Sigmoid colon (tissue), 7 donors: ENCODE data around the gene CTNNA2. TPM values are rescaled to one million over a fixed set of nuclear protein-coding genes. Genes with fewer than 3 reads are reported as not detected.

Experiments used
- DNase-seq: peaks from one replicate; pipeline ENCODE4 v3.0.0-alpha.2; 2019
- H3K27ac ChIP-seq, 4 donors: fragments of 200-600 bp; sonication (generic); one replicate each; pipeline ENCODE4 v1.5.1; 2016 to 2019; ENCODE audit warnings: mild to moderate bottlenecking in 1 of 4
- H3K27me3 ChIP-seq, 3 donors: fragments of 200-600 bp; sonication (generic); one replicate each; pipeline ENCODE4 v1.5.1; 2019; ENCODE audit warnings: mild to moderate bottlenecking in 1 of 3
- H3K36me3 ChIP-seq, 4 donors: fragments of 200-600 bp; sonication (generic); one replicate each; pipeline ENCODE4 v1.5.1; 2016 to 2019
- H3K4me1 ChIP-seq, 4 donors: fragments of 200-600 bp; sonication (generic); one replicate each; pipeline ENCODE4 v1.5.1; 2017 to 2019
- H3K4me3 ChIP-seq, 4 donors: fragments of 200-600 bp; sonication (generic); one replicate each; pipeline ENCODE4 v1.5.1; 2017 to 2019; ENCODE audit warnings: mild to moderate bottlenecking in 2 of 4, moderate library complexity in 1 of 4
- H3K9me3 ChIP-seq, 4 donors: fragments of 200-600 bp in 3 of 4; sonication (generic) in 3 of 4; one replicate each; pipeline versions ENCODE4 v1.5.1 to v1.6.1; 2013 to 2019
- EP300 ChIP-seq, 4 donors: sonication (generic); formaldehyde crosslinking; IDR thresholded peaks; one replicate each; pipeline ENCODE4 v1.6.1; 2017; ENCODE audit warnings: antibody characterized with exemption in 4 of 4
- POLR2A ChIP-seq, 2 donors: fragments of 450-650 bp; IDR thresholded peaks; one replicate each; pipeline ENCODE4 v1.6.1; 2016; ENCODE audit warnings: antibody characterized with exemption in 2 of 2, mild to moderate bottlenecking in 2 of 2, moderate library complexity in 2 of 2
- POLR2AphosphoS5 ChIP-seq, 4 donors: sonication (generic); formaldehyde crosslinking; IDR thresholded peaks; one replicate each; pipeline ENCODE4 v1.6.1; 2017; ENCODE audit warnings: antibody characterized with exemption in 4 of 4
- WGBS, 2 donors: extraction: QIAGEN DNeasy Blood & Tissue Kit; methylation state at CpG; one replicate each; pipeline ENCODE4 v1.1.7; 2013; 5-methylcytosine and 5-hydroxymethylcytosine counted together
- intact Hi-C: fragments of 100-400 bp; cut with DNase I; formaldehyde crosslinking; loops from one replicate; pipeline ENCODE4 v1.15.1; 2023
- polyA plus RNA-seq, 3 donors: library from polyadenylated mRNA; stranded (reverse); fragments of 200-250 nt; gene quantifications; one replicate each; pipeline ENCODE4 v1.2.3, GENCODE V29; 2013
- total RNA-seq, 4 donors: library from RNA; depleted of rRNA; stranded (reverse); fragments of >200 nt; gene quantifications; one replicate each; pipeline ENCODE4 v1.1.0, GENCODE V29; 2016
- TF ChIP-seq, protein P1 (sequence below), 4 experiments: fragments of 450-650 bp in 3 of 4; fragments of 200-600 bp in 1 of 4; IDR thresholded peaks; one replicate each; pipeline ENCODE4 v1.5.1; 2016 to 2019; ENCODE audit warnings: antibody characterized with exemption in 4 of 4, mild to moderate bottlenecking in 3 of 4, moderate library complexity in 2 of 4
- donor health status: healthy with polysubstance abuse.
- donor health status: Bipolar disorder and iron deficiency.
- donor health status: healthy.

The CTNNA2 gene
- total and polyA plus RNA-seq, 7 donors: 1.4 to 8.6 (median 3.8) TPM; not detected in 2

DNA sequence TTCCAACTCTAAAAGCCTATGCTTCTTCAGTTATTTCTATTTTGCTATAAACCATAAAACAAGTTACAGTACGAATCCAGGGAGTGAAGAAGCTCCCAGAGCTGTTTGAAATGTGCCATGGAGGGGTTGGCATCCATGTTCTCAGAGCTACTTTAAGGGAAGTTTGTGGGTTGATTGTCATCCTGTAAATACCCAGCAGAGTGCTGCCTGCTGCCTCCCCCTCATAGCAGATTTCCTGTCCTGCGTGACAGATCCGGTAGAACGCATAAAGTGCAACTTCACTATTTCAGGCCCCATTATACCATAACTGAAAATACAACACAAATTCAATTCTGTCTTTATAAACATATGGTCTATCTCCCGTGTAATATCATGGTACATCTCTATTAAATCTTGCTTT, 114.4 kb downstream of the CTNNA2 start:
- 56 to 87% methylated on average over 5 of the region's 5 CpGs for WGBS, 2 donors
- H3K27ac ChIP-seq: no peak overlapping the region
- no peak overlapping the region for H3K4me3 ChIP-seq
- H3K36me3 ChIP-seq: no peaks in the 10 kb centered on the region
- intact Hi-C loops: no loop called here
- TF ChIP-seq, protein P1, sequence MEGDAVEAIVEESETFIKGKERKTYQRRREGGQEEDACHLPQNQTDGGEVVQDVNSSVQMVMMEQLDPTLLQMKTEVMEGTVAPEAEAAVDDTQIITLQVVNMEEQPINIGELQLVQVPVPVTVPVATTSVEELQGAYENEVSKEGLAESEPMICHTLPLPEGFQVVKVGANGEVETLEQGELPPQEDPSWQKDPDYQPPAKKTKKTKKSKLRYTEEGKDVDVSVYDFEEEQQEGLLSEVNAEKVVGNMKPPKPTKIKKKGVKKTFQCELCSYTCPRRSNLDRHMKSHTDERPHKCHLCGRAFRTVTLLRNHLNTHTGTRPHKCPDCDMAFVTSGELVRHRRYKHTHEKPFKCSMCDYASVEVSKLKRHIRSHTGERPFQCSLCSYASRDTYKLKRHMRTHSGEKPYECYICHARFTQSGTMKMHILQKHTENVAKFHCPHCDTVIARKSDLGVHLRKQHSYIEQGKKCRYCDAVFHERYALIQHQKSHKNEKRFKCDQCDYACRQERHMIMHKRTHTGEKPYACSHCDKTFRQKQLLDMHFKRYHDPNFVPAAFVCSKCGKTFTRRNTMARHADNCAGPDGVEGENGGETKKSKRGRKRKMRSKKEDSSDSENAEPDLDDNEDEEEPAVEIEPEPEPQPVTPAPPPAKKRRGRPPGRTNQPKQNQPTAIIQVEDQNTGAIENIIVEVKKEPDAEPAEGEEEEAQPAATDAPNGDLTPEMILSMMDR (IDR thresholded peaks at IDR 0.05): no peak
- TF ChIP-seq POLR2AphosphoS5 (IDR thresholded peaks at IDR 0.05): no peak
- no peak for TF ChIP-seq EP300 (IDR thresholded peaks at IDR 0.05)
- TF ChIP-seq POLR2A (IDR thresholded peaks at IDR 0.05): no peak
- no peaks in the 10 kb centered on the region for H3K9me3 ChIP-seq
- H3K4me1 ChIP-seq: no peaks in the 10 kb centered on the region
- no peaks in the 10 kb centered on the region for H3K27me3 ChIP-seq
- DNase-seq: no peak

DNA sequence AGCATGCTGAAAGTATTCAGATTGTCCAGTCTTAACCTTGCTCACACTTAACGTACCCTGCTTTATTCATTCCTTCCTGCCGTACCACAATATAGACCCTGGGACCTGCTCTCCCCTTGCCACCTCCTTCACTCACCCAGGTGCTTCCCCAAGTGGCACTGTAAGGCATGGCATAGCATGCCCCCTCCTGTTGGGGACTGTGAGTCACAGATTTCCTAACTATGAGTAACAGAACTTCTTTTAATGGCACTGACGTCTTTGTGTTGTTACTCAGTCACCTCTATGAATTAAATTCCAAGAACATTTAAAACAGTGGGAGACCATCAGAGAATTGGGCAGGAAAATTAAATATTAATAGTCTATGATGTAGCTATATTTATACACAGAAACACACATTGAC, 117.2 kb downstream of the CTNNA2 start:
- no peaks in the 10 kb centered on the region for H3K4me1 ChIP-seq
- H3K36me3 ChIP-seq: no peaks in the 10 kb centered on the region
- no peak overlapping the region for H3K4me3 ChIP-seq
- no peak overlapping the region for H3K27ac ChIP-seq
- no peak for DNase-seq
- TF ChIP-seq EP300 (IDR thresholded peaks at IDR 0.05) (no peak), POLR2AphosphoS5 (IDR thresholded peaks at IDR 0.05) (no peak), POLR2A (IDR thresholded peaks at IDR 0.05) (no peak)
- TF ChIP-seq, protein P1 (IDR thresholded peaks at IDR 0.05): no peak
- H3K9me3 ChIP-seq: no peaks in the 10 kb centered on the region
- intact Hi-C loops: no loop called here
- H3K27me3 ChIP-seq: no peaks in the 10 kb centered on the region
- 82 to 83% methylated on average over 3 of the region's 3 CpGs for WGBS, 2 donors

DNA sequence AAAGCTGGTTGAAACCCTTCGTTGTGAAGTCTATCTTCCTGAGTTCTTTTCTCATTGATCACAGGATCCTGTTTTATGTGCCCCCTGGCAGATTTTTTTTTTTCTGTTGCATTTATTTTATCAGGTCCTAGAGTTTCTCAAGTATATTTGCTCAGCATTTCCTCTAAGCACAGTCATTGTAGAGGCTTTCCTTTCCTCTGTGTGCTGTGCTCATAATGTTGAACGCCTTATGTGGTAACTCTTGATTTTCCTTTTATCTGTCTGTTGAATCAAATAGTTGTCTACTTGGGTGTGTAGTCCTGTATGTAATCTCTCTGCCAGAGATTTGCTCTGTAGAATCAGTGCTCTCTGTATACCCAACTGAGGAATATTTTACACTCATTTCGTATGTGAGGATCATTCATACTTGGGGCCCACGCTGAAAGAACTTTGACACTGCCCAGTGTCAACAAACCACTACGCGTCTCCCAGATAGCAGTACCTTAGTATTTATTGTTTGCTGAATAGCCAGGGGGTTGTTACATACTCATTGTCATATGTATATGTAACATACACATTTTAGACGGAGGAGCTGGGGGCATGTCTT, 118.2 kb downstream of the CTNNA2 start:
- TF ChIP-seq, protein P1 (IDR thresholded peaks at IDR 0.05): no peak
- no peak for TF ChIP-seq POLR2AphosphoS5 (IDR thresholded peaks at IDR 0.05)
- TF ChIP-seq EP300 (IDR thresholded peaks at IDR 0.05): no peak
- no peak for TF ChIP-seq POLR2A (IDR thresholded peaks at IDR 0.05)
- no peak overlapping the region for H3K4me3 ChIP-seq
- no peaks in the 10 kb centered on the region for H3K36me3 ChIP-seq
- WGBS, 2 donors: 20 to 63% methylated on average over 7 of the region's 7 CpGs
- no peaks in the 10 kb centered on the region for H3K27me3 ChIP-seq
- intact Hi-C loops: no loop called here
- H3K27ac ChIP-seq: no peak overlapping the region
- no peaks in the 10 kb centered on the region for H3K9me3 ChIP-seq
- no peak for DNase-seq
- no peaks in the 10 kb centered on the region for H3K4me1 ChIP-seq

DNA sequence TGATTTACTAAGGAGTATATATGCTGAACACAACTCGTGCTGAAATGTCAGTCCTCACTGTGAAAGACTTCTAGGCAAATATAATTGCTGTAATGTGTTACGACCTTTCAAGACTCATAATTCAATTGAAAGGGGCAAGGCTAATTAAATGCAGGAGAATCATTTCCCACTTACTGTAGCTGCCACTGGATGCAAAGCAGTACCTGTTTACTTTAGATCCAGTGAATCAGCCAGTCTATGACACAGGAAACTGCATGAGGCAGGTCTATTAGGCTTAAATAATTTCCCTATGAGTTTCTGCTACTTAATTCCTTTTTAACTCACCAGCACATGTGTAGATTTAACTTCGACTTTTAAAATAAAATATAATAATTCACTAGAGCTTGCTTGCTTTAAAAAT, 125.6 kb downstream of the CTNNA2 start:
- Histone ChIP-seq H3K9me3 (no peaks in the 10 kb centered on the region), H3K27me3 (no peaks in the 10 kb centered on the region), H3K4me3 (no peak overlapping the region), H3K27ac (no peak overlapping the region), H3K36me3 (no peaks in the 10 kb centered on the region), H3K4me1 (no peaks in the 10 kb centered on the region)
- intact Hi-C loops: no loop called here
- WGBS, 2 donors: 62 to 66% methylated on average over 3 of the region's 3 CpGs
- TF ChIP-seq EP300 (IDR thresholded peaks at IDR 0.05) (no peak), POLR2AphosphoS5 (IDR thresholded peaks at IDR 0.05) (no peak), POLR2A (IDR thresholded peaks at IDR 0.05) (no peak)
- TF ChIP-seq, protein P1 (IDR thresholded peaks at IDR 0.05): no peak
- no peak for DNase-seq

DNA sequence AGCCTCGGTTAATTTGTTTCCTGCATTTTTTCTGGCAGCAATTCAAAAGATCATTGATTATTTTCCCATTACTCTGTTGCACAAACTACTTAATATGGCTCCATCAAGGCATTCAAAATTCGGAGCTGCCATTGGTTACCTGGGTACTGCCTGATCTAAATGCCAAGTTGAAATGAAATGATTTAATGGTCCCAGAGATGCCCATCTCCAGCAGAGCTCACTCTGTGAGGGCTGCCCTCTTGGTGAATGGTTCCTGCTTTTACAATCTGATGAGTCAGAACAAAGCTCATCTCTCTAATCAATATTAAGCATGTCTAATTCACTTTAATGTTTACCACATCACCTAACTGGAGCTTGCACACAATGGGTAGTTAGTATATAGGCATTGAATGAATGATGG, 126.1 kb downstream of the CTNNA2 start:
- DNase-seq: no peak
- intact Hi-C loops: no loop called here
- no peaks in the 10 kb centered on the region for H3K27me3 ChIP-seq
- no peaks in the 10 kb centered on the region for H3K4me1 ChIP-seq
- H3K27ac ChIP-seq: no peak overlapping the region
- no peaks in the 10 kb centered on the region for H3K36me3 ChIP-seq
- TF ChIP-seq, protein P1 (IDR thresholded peaks at IDR 0.05): no peak
- TF ChIP-seq POLR2A (IDR thresholded peaks at IDR 0.05): no peak
- 64 to 75% methylated on average over 2 of the region's 2 CpGs for WGBS, 2 donors
- H3K9me3 ChIP-seq: no peaks in the 10 kb centered on the region
- no peak overlapping the region for H3K4me3 ChIP-seq
